ENCODE results near the gene ZNFX1. TPM values are rescaled to one million over a fixed set of nuclear protein-coding genes. Genes with fewer than 3 reads are reported as not detected.

ZNFX1 gene
- 19.7 to 29.3 TPM (median 24.6 TPM) in 5 replicates for total RNA-seq (2022; extraction: Qiagen RNA extraction)

DNA sequence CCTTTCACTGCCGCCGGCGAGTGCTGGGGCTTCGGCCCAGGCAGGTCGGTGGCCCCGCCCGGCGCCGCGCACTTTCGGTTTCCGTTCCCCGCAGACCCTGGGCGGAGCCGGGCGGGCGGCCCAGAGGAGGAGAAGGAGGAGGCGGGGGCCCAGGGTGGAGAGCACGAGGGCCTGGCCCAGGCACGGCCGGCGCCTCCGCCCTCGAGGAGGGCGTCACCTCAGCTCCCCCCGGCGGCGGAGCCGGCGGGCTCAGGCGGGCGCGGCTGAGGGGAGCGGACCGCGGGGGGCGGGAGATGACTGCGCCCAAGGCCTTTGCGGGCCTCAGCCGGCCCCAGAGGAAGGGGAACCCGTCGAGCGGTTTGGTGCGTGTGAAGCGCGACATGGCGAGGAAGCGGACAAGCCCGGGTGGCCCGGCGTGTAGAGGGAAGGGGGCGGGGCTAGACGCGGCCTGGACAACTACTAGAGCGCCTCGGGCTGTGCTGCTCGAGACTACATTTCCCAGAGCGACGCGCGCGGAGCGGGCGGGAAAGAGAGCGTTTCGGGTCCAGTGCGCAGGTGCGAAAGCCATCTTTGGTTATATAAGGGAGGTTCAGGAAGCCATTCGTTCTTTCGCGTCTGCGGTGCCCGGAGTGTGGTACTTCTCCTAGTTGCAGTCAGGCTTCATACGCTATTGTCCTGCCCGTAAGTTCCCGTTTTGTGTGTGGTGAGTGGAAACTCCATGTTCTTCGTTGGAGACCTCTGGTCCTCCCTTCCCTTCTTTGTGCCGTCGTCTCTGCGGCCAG lies at the start of gene ZNFX1:
Gene ZNFX1 (minus strand): TSS at position 22 of the 782 bp plus-strand sequence. CDS start 2,218 bp downstream, outside the sequence.

DNA sequence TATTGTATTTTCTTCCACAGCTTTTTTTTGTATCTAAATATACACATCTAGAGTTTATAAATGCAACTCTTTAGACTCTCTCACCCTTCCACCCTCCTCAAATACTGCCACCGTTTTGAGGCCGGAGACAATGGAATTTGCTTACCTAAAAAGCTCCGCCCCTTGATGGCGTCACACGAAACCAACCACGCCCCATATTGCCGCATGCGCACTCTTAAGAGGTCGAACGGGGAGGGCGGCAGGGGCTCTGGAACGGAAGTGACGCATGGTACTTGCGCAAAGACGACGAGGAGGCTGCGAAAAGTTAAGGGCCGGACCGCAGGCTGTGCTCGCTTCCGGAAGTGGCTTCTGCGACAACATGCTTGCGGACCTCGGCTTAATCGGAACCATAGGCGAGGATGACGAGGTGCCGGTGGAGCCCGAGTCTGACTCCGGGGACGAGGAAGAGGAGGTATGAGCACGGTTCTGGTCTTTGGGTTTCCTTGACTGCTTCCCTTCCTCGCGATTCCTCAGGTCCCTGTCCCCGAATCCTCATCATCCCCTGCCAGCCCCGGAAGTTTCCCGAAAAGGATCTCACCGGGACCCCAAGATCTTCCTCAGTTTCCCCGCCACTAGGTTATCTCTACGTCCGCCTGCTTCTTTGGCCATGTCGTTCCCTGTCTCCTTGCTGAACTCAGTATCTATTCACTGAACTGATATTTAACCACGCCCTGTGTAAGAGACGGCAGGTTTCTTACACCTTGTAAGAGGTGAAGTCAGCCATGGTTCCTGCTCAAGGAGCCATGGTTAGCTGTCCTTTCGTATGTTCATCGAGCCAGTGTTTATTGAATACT lies 58.5 kb downstream of the ZNFX1 start, which contains the start of gene DDX27:
Gene DDX27 (plus strand): TSS at position 326 of the 833 bp plus-strand sequence. CDS start 33 bp downstream, at position 359.

Other genes with a start within 250 kb of the ZNFX1 start
- gene CSE1L, start 231.7 kb downstream of the ZNFX1 start, total RNA-seq (2022; extraction: Qiagen RNA extraction): 90.7 to 110 TPM (median 103 TPM) in 5 replicates
- gene STAU1, start 89.7 kb downstream of the ZNFX1 start, total RNA-seq (2022; extraction: Qiagen RNA extraction): 60.3 to 72.6 TPM (median 66.8 TPM) in 5 replicates
- gene DDX27, start 58.6 kb downstream of the ZNFX1 start, total RNA-seq (2022; extraction: Qiagen RNA extraction): 57.1 to 66.3 TPM (median 64.1 TPM) in 5 replicates
- 2.2 to 4.6 TPM (median 4.0 TPM) in 5 replicates for gene KCNB1, start 204.6 kb upstream of the ZNFX1 start, total RNA-seq (2022; extraction: Qiagen RNA extraction)

Measured in A549 treated with dexamethasone at 1 μM for 4 hours (cell line).